ENCODE measurements around the gene CLCN4.

Gene CLCN4

GRCh38 chrX:10156199-10157031 is at the start of gene CLCN4:
TSS of gene CLCN4 (plus strand) at chrX:10156975. CDS start at chrX:10185033, 28,058 bp downstream.
- peak; percentile 72 for DNase-seq (ENCODE audit: low spot score)

GRCh38 chrX:10107483-10107882 is 49.3 kb upstream of the CLCN4 start:
- DNase-seq (ENCODE audit: low spot score), result no peak

- DNase-seq (ENCODE audit: low spot score), result no peak
Measured at GRCh38 chrX:10108288-10108687, 48.5 kb upstream of the CLCN4 start.

DNA sequence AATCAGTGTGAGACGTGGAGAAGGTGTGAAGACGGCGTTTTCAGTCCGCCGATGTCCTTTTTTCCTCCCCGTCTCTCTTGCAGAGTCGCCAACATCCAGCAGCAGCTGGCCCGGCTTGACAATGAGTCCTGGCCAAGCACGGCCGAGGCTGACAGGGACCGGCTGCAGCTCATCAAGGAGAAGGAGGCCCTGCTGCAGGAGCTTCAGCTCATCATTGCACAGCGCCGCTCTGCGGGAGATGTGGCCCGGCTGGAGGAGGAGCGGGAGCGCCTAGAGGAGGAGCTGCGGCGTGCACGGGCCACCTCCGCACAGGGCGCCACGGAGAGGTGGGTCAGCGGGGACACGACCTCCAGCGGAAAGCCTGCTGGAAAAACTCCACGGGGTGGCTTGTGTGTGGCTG is 47.1 kb upstream of the CLCN4 start:
- no peak for DNase-seq (ENCODE audit: low spot score)

DNA sequence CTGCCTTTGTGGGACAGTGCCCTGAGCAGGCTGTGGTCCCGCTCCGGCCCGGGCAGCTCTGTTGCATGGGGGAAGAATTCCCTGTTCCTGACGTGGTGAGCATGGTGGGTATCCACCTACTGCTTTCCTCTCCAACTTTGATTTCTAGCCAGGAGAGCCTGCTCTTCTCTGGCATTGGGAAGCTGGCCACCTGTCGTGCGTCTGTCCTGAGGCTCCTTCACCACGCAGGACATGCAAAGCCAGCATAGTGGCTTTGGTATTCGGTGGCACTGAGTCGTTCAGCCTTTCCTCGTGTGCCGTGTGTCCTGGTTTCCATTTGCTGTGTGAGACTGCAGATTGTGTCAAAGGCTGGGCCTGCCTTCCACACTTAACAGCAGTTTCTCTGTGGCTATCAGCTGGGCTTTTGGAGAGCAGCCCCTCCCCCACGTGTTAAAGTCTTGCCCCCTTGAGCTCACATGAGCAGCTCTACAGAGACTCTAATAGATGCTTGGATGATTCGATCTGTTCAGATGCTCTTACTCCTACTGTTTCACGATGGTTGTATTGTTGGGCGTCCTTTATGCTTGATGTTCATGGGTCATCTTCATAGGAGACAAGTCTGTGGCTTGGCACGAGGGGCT is 46.3 kb upstream of the CLCN4 start:
- DNase-seq (ENCODE audit: low spot score), result no peak

- DNase-seq (ENCODE audit: low spot score), result no peak
Measured at GRCh38 chrX:10110984-10111363, 45.8 kb upstream of the CLCN4 start.

- no peak for DNase-seq (ENCODE audit: low spot score)
Measured at GRCh38 chrX:10111364-10112148, 45.2 kb upstream of the CLCN4 start.

DNA sequence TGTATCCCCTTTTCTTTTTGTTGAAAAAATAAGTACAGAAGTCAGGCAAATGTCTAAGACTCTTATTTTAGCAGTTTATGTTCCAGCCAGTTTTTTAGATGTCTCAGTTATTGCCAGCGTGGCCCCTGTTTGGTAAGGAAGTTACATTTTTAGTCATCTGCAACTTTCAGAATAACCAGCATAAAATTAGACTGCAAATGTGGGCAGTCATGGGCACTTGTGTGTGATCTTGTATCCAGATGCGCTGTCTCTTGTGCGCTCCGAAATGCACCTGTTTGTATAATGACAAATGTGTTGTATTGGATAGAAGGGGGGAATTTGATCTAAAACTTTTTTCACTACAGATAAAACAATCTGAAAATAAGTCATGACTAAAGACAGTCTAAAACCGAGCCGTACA is 44.3 kb upstream of the CLCN4 start:
- DNase-seq (ENCODE audit: low spot score), result no peak

DNA sequence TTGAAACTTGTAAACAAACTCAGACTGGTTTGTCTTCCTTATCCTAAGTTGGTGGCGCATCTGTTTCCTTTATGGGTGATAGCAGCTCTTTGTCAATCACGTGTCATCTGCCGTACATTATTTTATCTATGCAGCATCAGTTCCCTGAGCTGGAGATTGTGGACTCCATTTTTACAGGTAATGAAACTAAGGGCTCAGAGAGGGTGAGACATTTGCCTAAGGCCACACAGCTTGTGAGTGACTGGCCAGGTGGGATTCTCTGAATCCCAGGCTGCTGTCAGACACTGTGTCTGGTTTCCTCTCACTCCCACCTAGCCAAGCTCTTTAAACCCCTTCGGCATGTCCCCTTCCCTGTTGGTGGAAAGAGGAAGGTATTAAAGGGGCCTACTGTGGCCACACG is 41.7 kb upstream of the CLCN4 start:
- no peak for DNase-seq (ENCODE audit: low spot score)

DNA sequence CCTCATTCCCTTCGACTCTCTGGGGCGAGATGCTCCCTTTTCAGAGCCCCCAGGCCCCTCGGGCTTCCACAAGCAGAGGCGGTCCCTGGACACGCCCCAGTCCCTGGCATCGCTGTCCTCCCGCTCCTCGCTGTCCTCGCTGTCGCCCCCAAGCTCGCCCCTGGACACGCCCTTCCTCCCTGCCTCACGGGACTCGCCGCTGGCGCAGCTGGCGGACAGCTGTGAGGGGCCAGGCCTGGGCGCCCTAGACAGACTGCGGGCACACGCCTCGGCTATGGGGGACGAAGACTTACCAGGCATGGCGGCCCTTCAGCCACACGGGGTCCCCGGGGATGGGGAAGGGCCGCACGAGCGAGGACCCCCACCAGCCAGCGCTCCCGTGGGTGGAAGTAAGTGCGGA is 39.5 kb upstream of the CLCN4 start:
- no peak for DNase-seq (ENCODE audit: low spot score)

DNA sequence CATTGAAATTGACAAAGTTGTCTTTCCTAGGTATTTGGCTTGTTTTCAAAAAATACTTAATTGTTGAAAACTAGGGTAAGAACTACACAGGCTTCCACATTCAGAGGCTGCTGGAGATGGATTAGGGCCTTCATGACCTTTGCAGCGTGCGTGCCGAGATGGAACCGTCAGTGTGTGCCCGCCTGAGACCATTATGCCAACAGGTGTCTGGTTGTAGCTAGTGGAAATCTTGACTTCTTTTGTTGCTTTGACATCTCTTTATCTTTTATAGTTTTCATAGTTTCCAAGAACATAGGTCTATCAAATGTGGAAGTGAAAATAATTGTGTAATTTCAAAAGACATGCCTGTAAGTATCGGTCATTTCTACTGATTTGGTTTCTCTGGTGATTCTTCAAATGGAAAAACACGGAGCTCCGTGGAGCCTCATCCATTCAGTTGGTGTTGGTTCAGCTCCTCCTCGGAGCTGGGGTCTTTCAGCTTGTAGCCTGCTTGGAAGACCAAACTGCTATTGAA is 38.9 kb upstream of the CLCN4 start:
- no peak for DNase-seq (ENCODE audit: low spot score)

DNA sequence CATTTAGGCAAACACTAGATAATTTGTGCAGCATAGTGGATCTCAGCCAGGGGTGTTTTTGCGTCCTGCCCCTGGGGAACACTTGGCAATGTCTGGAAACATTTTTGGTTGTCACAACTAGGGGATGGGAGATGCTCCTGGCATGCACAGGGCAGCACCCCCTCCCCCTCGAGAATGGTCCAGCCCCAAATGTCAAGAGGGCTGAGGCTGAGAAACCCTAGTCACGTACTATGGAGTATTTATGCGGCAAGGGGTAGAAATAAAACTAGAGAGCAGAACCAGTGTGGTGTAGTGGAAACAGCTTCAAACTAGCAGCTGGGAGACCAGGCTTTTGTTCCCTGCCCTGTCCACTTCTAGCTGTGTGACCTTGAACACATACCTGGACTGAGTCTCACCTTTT is 38.2 kb upstream of the CLCN4 start:
- DNase-seq (ENCODE audit: low spot score), result no peak

DNA sequence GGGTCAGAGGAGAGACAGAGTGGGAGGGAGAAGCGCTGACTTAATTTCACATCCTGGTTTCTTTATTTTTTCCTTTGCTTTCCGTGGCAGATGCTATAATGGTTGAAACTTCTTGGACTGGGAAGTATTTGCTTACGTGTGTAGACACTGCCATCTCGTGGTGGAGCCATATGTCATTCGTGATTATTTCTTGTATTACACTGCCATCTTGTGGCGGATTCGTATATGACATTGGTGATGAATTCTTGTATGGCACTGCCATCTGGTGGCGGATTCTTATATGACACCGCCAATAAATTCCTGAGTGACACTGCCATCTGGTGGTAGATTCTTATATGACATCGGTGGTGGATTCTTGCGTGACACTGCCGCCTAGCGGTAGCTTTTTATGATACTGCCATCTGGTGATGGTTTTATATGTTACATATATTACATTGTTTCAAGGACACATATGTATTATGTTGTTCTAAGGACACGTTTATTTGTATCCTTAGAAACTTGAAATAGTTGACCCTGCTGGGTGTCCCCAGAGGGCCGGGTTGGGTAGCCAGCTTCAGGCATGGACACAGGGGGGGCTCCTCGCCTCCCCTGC is 37.3 kb upstream of the CLCN4 start:
- DNase-seq (ENCODE audit: low spot score), result peak; percentile 71

DNA sequence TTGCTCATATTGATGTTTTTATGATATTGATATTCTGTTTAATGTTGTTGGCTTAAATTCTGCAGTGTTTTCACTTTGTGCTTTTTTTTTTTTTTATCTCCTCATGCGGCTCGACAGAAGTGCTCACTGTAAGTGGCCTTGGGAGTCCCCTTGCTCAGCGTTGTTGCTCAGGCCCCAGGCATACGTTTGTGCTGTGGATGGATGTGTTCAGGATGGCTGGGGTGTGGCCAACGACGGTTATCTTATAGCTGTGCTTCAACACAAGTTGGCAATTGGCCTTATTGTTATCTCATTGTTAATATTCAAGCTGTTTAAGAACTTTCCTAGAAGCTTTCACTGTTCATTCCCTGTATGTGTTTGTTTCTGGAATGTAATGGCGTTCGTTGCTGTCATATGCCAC is 36.4 kb upstream of the CLCN4 start:
- no peak for DNase-seq (ENCODE audit: low spot score)

DNA sequence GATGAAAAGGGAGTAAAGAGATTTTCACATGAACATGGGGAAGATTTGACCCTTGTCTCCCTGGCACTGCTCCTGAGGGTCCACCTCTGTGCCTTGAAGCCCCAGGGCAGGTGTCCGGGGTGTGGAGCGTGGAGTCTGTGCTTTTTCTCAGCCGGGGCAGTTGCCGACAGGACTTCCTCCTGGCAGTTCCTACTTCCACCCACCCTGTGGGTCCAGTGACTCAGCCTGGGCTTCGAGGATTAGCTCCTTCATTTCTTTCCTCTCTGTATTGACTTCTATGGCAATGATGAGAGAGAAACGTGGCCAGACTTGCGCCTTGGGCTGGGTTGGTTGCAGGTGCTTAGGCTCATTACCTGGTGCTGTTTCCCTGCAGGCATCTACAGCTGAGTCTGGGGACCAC is 35.9 kb upstream of the CLCN4 start:
- DNase-seq (ENCODE audit: low spot score), result no peak

DNA sequence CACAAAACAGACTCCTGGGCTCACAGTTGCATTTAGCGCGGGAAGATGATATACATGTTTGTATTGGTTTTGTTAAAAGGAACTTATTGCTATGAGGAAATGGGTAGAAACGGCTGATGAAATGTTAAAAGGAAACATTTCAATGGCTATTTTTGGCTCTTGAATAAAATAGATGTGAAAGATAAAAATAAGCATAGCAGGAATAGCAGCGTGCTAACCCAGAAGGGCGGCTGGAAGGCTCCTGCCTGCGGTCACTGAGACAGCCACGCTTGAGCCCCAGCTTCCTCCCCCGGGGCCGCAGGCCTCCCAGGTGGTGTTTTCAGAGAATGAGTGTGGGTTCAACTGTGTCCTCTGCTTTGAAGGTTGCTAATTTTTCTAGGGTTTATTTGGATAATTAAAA is 35.0 kb upstream of the CLCN4 start:
- DNase-seq (ENCODE audit: low spot score), result no peak

DNA sequence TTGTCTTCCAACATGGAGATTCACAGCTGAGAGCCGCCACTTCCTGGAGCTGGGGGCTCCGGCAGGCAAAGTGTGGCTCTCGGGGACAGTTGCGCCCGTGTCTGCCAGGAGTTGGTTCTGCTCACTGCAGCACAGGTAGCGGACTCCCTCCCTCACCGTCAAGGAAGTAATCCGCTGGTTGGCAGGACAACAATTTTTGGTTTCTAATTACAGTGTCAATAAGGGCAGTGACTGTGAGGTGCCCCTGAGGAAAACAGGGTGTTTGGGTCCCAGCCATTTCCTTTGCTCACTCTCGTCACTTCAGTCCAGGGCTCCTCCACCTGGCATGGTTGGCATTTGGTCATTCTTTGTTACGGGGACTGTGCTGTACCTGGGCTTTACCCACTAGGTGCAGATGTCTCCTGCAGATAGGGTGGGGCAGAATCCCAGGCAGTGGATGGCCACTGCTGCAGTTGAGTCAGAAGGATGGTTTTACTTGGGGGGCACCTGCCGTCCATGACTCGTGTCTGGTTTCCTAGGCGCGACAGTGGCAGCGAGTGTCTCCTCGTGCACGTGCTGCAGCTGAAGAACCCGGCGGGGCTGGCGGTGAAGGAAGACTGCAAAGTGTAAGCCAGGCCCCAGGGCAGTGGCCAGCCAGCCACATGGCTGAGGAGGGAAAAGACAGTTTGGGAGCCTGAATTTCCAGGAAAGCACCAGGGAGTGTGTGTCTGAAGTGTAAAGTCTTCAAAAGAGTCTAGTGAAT is 32.1 kb upstream of the CLCN4 start:
- no peak for DNase-seq (ENCODE audit: low spot score)

- DNase-seq (ENCODE audit: low spot score), result no peak
Measured at GRCh38 chrX:10125248-10125615, 31.5 kb upstream of the CLCN4 start.

- DNase-seq (ENCODE audit: low spot score), result no peak
Measured at GRCh38 chrX:10126044-10126443, 30.7 kb upstream of the CLCN4 start.

DNA sequence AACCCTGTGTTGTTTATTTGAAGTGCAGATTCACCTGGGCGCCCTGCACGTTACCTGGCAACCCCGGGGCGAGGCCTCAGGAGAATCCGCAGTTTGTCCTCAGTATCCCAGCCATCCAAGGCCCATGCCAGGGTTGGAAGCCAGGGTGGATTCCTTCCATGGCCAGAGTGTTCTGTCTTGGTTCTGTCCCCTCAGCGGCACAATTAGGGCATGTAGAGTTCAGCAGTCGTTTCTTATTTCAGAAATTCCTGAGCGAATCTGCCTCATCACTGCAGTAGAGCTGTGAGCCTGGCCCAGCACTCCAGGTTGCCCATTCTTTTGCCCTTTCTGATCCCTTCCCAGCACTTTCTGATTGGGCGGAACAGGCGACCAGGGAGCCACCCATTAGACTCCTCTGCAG is 29.9 kb upstream of the CLCN4 start:
- no peak for DNase-seq (ENCODE audit: low spot score)

DNA sequence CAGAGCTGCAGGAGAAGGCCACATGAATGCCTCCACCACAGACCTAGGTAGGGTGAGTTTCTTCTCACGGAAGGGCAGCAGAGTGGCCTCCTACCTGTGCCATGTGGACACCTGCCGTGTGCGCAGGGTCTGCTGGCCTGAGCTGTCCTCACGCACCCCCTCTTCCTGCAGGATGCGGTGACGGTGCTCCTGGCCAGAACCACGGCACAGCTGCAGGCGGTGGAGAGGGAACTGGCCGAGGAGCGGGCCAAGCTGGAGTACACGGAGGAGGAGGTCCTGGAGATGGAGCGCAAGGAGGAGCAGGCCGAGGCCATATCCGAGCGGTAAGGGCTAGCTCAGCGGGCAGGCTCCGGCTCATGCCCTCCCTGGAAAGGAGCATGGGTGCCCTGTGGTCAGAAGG is 28.4 kb upstream of the CLCN4 start:
- DNase-seq (ENCODE audit: low spot score), result no peak

GRCh38 chrX:10129229-10129628 is 27.5 kb upstream of the CLCN4 start:
- DNase-seq (ENCODE audit: low spot score), result no peak

Measured in left forelimb (tissue), 1 donor.